ENCODE measurements around the gene TRMT1L.

GRCh38 chr1:185170291-185170848, 13.6 kb upstream of the TRMT1L start:
- peak; percentile 49 for TF ChIP-seq CTCF (IDR thresholded peaks at IDR 0.05; ENCODE audit: insufficient read depth, low read length)
- TF ChIP-seq, protein P1, sequence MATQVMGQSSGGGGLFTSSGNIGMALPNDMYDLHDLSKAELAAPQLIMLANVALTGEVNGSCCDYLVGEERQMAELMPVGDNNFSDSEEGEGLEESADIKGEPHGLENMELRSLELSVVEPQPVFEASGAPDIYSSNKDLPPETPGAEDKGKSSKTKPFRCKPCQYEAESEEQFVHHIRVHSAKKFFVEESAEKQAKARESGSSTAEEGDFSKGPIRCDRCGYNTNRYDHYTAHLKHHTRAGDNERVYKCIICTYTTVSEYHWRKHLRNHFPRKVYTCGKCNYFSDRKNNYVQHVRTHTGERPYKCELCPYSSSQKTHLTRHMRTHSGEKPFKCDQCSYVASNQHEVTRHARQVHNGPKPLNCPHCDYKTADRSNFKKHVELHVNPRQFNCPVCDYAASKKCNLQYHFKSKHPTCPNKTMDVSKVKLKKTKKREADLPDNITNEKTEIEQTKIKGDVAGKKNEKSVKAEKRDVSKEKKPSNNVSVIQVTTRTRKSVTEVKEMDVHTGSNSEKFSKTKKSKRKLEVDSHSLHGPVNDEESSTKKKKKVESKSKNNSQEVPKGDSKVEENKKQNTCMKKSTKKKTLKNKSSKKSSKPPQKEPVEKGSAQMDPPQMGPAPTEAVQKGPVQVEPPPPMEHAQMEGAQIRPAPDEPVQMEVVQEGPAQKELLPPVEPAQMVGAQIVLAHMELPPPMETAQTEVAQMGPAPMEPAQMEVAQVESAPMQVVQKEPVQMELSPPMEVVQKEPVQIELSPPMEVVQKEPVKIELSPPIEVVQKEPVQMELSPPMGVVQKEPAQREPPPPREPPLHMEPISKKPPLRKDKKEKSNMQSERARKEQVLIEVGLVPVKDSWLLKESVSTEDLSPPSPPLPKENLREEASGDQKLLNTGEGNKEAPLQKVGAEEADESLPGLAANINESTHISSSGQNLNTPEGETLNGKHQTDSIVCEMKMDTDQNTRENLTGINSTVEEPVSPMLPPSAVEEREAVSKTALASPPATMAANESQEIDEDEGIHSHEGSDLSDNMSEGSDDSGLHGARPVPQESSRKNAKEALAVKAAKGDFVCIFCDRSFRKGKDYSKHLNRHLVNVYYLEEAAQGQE (IDR thresholded peaks at IDR 0.05; ENCODE audit: insufficient replicate concordance, low read depth) = no peak

Data from HL-60 (cell line).